IMR-90 (cell line): ENCODE results near the gene ABHD2. TPM values are rescaled to one million over a fixed set of nuclear protein-coding genes. Genes with fewer than 3 reads are reported as not detected.

Experiments
- ATAC-seq: fragments of 200-7000 bp; cut with Tn5 transposase; 2 replicates; pipeline ENCODE4 v1.9.1; 2020; ENCODE audit warnings: low read depth, mild to moderate bottlenecking, moderate library complexity
- BruUV-seq: library from RNA; stranded (reverse); fragments of 400-500 nt; replicated peaks from 2 replicates; lab custom pipeline; 2021; lab: Mats Ljungman, UMichigan
- CTCF ChIA-PET: fragments of 300-600 bp; formaldehyde crosslinking; extraction: SDS; loops from one replicate; lab custom pipeline; 2021; ENCODE audit warnings: antibody characterized with exemption; lab: Yijun Ruan, JAX
- POLR2A ChIA-PET: fragments of 300-600 bp; sonication (Branson Sonifier 250); formaldehyde crosslinking; loops from one replicate; lab custom pipeline; 2022; ENCODE audit warnings: antibody characterized with exemption; ENCODE audit not compliant: unreplicated experiment; lab: Charles Lee
- DNase-seq: peaks from one replicate; pipeline ENCODE4 v3.0.0; 2013
- H2AFZ ChIP-seq: replicated peaks from 2 replicates; pipeline ENCODE3; 2013; ENCODE audit warnings: low read length, mild to moderate bottlenecking; ENCODE audit not compliant: poor library complexity
- H2AK5ac ChIP-seq: 2 replicates; pipeline ENCODE4 v1.6.1; 2013; ENCODE audit warnings: low read depth, low read length, inconsistent platforms
- H2AK9ac ChIP-seq: replicated peaks from 2 replicates; pipeline ENCODE3; 2013; ENCODE audit warnings: mild to moderate bottlenecking, low read depth, low read length, moderate library complexity; ENCODE audit not compliant: poor library complexity
- H2BK120ac ChIP-seq: 2 replicates; pipeline ENCODE4 v1.6.1; 2013; ENCODE audit warnings: low read depth, low read length, inconsistent platforms
- H2BK15ac ChIP-seq: 3 replicates; pipeline ENCODE4 v1.6.1; 2013; ENCODE audit warnings: low read depth, low read length, inconsistent platforms
- H2BK20ac ChIP-seq: 2 replicates; pipeline ENCODE4 v1.6.1; 2013; ENCODE audit warnings: low read depth, mild to moderate bottlenecking, inconsistent platforms, low read length, moderate library complexity
- H2BK5ac ChIP-seq: 2 replicates; pipeline ENCODE4 v1.6.1; 2013; ENCODE audit warnings: mild to moderate bottlenecking, low read depth, low read length, inconsistent platforms; ENCODE audit not compliant: poor library complexity, severe bottlenecking
- H3K14ac ChIP-seq: replicated peaks from 2 replicates; pipeline ENCODE4 v1.6.1; 2013; ENCODE audit warnings: low read depth, low read length, inconsistent platforms
- H3K18ac ChIP-seq: 2 replicates; pipeline ENCODE4 v1.6.1; 2013; ENCODE audit warnings: low read depth, low read length, control low read depth
- H3K23ac ChIP-seq: 2 replicates; pipeline ENCODE4 v1.6.1; 2013; ENCODE audit warnings: low read depth, low read length, inconsistent platforms
- H3K27ac ChIP-seq: 2 replicates; pipeline ENCODE4 v1.5.1; 2013; ENCODE audit warnings: mild to moderate bottlenecking, control low read depth, low read length; ENCODE audit not compliant: insufficient read depth
- H3K27me3 ChIP-seq: 2 replicates; pipeline ENCODE4 v1.6.1; 2013; ENCODE audit warnings: low read length; ENCODE audit not compliant: control insufficient read depth, insufficient read depth
- H3K36me3 ChIP-seq: 2 replicates; pipeline ENCODE4 v1.6.1; 2013; ENCODE audit warnings: low read length, mixed read lengths; ENCODE audit not compliant: control insufficient read depth, insufficient read depth
- H3K4ac ChIP-seq: 2 replicates; pipeline ENCODE4 v1.6.1; 2013; ENCODE audit warnings: low read depth, low read length, inconsistent platforms
- H3K4me1 ChIP-seq: 2 replicates; pipeline ENCODE4 v1.6.1; 2013; ENCODE audit warnings: low read length, mixed read lengths; ENCODE audit not compliant: control insufficient read depth, insufficient read depth
- H3K4me2 ChIP-seq: 2 replicates; pipeline ENCODE4 v1.6.1; 2013; ENCODE audit warnings: low read depth, mild to moderate bottlenecking, control low read depth, low read length, moderate library complexity
- H3K4me3 ChIP-seq: 2 replicates; pipeline ENCODE4 v1.5.1; 2013; ENCODE audit warnings: low read depth, mild to moderate bottlenecking, control low read depth, low read length, moderate library complexity; ENCODE audit not compliant: insufficient read depth
- H3K56ac ChIP-seq: 2 replicates; pipeline ENCODE4 v1.6.1; 2013; ENCODE audit warnings: low read length, inconsistent platforms; ENCODE audit not compliant: insufficient read depth; ENCODE audit errors: extremely low read depth
- H3K79me1 ChIP-seq, 2 experiments: 2 replicates each; pipeline ENCODE4 v1.6.1; 2013; ENCODE audit warnings: low read length in 2 of 2, inconsistent platforms in 1 of 2, low read depth in 1 of 2
- H3K9ac ChIP-seq: 2 replicates; pipeline ENCODE4 v1.6.1; 2013; ENCODE audit warnings: low read depth, low read length, control low read depth
- H3K9me1 ChIP-seq: 2 replicates; pipeline ENCODE4 v1.6.1; 2013; ENCODE audit warnings: low read length, inconsistent platforms; ENCODE audit not compliant: insufficient read depth
- H3K9me3 ChIP-seq: 2 replicates; pipeline ENCODE4 v1.6.1; 2013; ENCODE audit warnings: low read length; ENCODE audit not compliant: control insufficient read depth, insufficient read depth
- H4K20me1 ChIP-seq: 2 replicates; pipeline ENCODE4 v1.6.1; 2013; ENCODE audit warnings: low read length, inconsistent platforms; ENCODE audit not compliant: insufficient read depth
- H4K5ac ChIP-seq: 2 replicates; pipeline ENCODE4 v1.6.1; 2013; ENCODE audit warnings: mild to moderate bottlenecking, low read depth, low read length, control low read depth
- H4K8ac ChIP-seq, 2 experiments: 2 replicates each; pipeline ENCODE4 v1.6.1; 2013; ENCODE audit warnings: low read depth in 2 of 2, low read length in 2 of 2, control low read depth in 1 of 2, inconsistent platforms in 1 of 2
- H4K91ac ChIP-seq: 2 replicates; pipeline ENCODE4 v1.6.1; 2013; ENCODE audit warnings: low read depth, low read length, inconsistent platforms; ENCODE audit not compliant: insufficient read depth
- CEBPB ChIP-seq: IDR thresholded peaks from 2 replicates; pipeline ENCODE4 v1.6.1; 2012; ENCODE audit warnings: low read depth, low read length, improper control_type of control experiment
- CHD1 ChIP-seq: IDR thresholded peaks from 2 replicates; pipeline ENCODE4 v1.6.1; 2012; ENCODE audit warnings: low read depth, low read length, improper control_type of control experiment
- CTCF ChIP-seq: conservative IDR thresholded peaks from 2 replicates; pipeline ENCODE4 v1.5.1; 2012; ENCODE audit warnings: mild to moderate bottlenecking, low read depth, low read length, improper control_type of control experiment
- FOS ChIP-seq: fragments of 150-350 bp; IDR thresholded peaks from 2 replicates; pipeline ENCODE4 v1.6.1; 2016; ENCODE audit warnings: low read depth, low read length
- NFE2L2 ChIP-seq: fragments of 150-350 bp; IDR thresholded peaks from 2 replicates; pipeline ENCODE4 v1.6.1; 2016; ENCODE audit warnings: low read depth, mild to moderate bottlenecking, low read length
- RAD21 ChIP-seq: IDR thresholded peaks from 2 replicates; pipeline ENCODE4 v1.6.1; 2012; ENCODE audit warnings: low read length, improper control_type of control experiment
- SMC3 ChIP-seq: fragments of 150-350 bp; IDR thresholded peaks from 2 replicates; pipeline ENCODE4 v1.6.1; 2016; ENCODE audit warnings: low read depth, mild to moderate bottlenecking, antibody characterized with exemption, low read length, moderate library complexity
- WGBS, 2 experiments: methylation state at CpG; one replicate each; pipeline versions ENCODE4 v1.1.5 to v1.1.7; 2013; ENCODE audit warnings: missing lambda C conversion rate in 2 of 2; ENCODE audit not compliant: insufficient read length in 1 of 2; ENCODE audit errors: extremely low coverage in 2 of 2; 5-methylcytosine and 5-hydroxymethylcytosine counted together
- dilution Hi-C: fragments of 300-500 bp; cut with HindIII; formaldehyde crosslinking; loops from one replicate; pipeline ENCODE4 v1.14.3; 2018; ENCODE audit warnings: low sequenced_read_pairs; ENCODE audit not compliant: unreplicated experiment
- in situ Hi-C: fragments of 300-500 bp; cut with MboI; formaldehyde crosslinking; loops from 3 replicates; pipeline ENCODE4 v1.14.3; 2019; ENCODE audit warnings: low sequenced_read_pairs, inconsistent platforms, mixed read lengths
- intact Hi-C: fragments of 100-400 bp; cut with micrococcal nuclease; formaldehyde crosslinking; loops from 2 replicates; pipeline ENCODE4 v1.10.0; 2022
- polyA plus RNA-seq, 3 experiments: library from polyadenylated mRNA; depleted of rRNA; stranded (reverse); fragments of >200 nt; gene quantifications; 2 replicates each; pipeline ENCODE4 v1.2.3, GENCODE V29; 2012; ENCODE audit warnings: low replicate concordance in 1 of 3
- total RNA-seq: library from RNA; depleted of rRNA; stranded (reverse); fragments of >200 nt; gene quantifications from 2 replicates; pipeline ENCODE4 v1.2.3, GENCODE V29; 2012

Gene ABHD2
- total and polyA plus RNA-seq, 2 of the 4 experiments (the other 2 are of a cell fraction) = 31.2 to 62.9 TPM

- H3K9me3 ChIP-seq = no peaks in the 10 kb centered on the region
- no peak overlapping the region for H3K9ac ChIP-seq
- no peaks in the 10 kb centered on the region for H3K36me3 ChIP-seq
- peaks cover 32% of the 10 kb centered on the region for H3K27me3 ChIP-seq
- no peak overlapping the region for H3K4ac ChIP-seq
- H3K4me1 ChIP-seq = no peaks in the 10 kb centered on the region
- TF ChIP-seq CHD1 (no peak), CEBPB (no peak), CTCF (no peak), RAD21 (no peak), NFE2L2 (no peak), SMC3 (no peak), FOS (no peak)
- no peak overlapping the region for H3K4me2 ChIP-seq
- ChIA-PET CTCF (interaction anchor here (1.2 to 1.9 kb wide), 3 partner anchors 9 to 28 kb away, joined by 3 to 9 read pairs (median 3); partner anchors contain the start of gene FANCI), POLR2A (no interaction called here)
- no peak overlapping the region for H3K56ac ChIP-seq
- H3K23ac ChIP-seq = no peak overlapping the region
- no peak overlapping the region for H4K5ac ChIP-seq
- WGBS, 2 experiments = 71% methylated on average over 1 of the region's 2 CpGs; no CpG with 5 or more reads in 1 of the 2 experiments
- H2AK5ac ChIP-seq = no peak overlapping the region
- H4K91ac ChIP-seq = no peak overlapping the region
- no peak for ATAC-seq
- H4K20me1 ChIP-seq = no peaks in the 10 kb centered on the region
- H2BK120ac ChIP-seq = no peak overlapping the region
- H4K8ac ChIP-seq = no peak overlapping the region
- DNase-seq = no peak
- dilution Hi-C loops = no loop called here
- H2AK9ac ChIP-seq = no peak overlapping the region
- H2BK5ac ChIP-seq = no peak overlapping the region
- H2AFZ ChIP-seq = no peak overlapping the region
- H3K4me3 ChIP-seq = no peak overlapping the region
- H3K79me1 ChIP-seq = no peaks in the 10 kb centered on the region
- BruUV-seq = no TSS peak
- H3K9me1 ChIP-seq = no peaks in the 10 kb centered on the region; the same call in 1 of the 2 replicates
- no peak overlapping the region for H3K27ac ChIP-seq
- no peak overlapping the region for H2BK20ac ChIP-seq
- in situ Hi-C loops = no loop called here
- intact Hi-C loops = no loop called here
- no peak overlapping the region for H3K14ac ChIP-seq
- H2BK15ac ChIP-seq = no peak overlapping the region
- H3K18ac ChIP-seq = no peak overlapping the region
Measured at GRCh38 chr15:89215627-89216026, 127.4 kb downstream of the ABHD2 start.
